GM19468 (cell line): Measurements from ENCODE around the gene ATXN7.

Source experiments
- ATAC-seq: cut with Tn5 transposase; IDR thresholded peaks from one replicate; pipeline ENCODE4 v1.9.1; 2021; ENCODE audit warnings: mild to moderate bottlenecking, moderate library complexity, moderate number of reproducible peaks; ENCODE audit not compliant: unreplicated experiment; ENCODE audit errors: extremely low read depth

ATXN7 gene

DNA sequence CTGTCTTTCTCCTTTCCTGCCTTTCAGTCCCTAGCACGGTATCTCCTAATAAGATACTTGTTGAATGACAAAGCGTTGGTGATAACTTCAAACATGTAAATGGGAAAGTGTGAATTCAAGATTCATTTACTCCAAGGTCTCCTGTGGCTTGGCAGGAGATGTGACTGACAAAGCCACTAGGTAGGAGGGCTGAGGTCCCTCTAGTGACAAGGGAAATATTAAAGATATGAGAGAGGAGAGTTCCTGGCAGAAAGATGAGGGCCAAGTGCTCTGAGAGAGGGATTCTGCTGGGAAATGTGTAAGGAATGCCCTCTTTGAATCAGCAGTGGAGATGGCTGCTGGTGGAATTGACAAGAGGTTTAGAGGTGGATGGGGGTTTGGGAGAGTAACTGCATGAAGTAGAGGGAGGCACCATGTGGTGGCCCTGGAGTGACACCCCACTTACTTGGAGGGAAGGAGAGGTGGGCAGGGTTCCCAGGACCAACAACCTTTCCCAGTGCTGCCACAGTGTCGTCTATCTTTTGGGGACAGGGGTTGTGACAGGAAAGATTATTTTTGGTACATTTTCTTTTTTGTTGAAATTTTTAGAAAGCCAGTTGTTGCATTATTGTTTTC lies 91.5 kb downstream of the ATXN7 start:
- no peak for ATAC-seq

DNA sequence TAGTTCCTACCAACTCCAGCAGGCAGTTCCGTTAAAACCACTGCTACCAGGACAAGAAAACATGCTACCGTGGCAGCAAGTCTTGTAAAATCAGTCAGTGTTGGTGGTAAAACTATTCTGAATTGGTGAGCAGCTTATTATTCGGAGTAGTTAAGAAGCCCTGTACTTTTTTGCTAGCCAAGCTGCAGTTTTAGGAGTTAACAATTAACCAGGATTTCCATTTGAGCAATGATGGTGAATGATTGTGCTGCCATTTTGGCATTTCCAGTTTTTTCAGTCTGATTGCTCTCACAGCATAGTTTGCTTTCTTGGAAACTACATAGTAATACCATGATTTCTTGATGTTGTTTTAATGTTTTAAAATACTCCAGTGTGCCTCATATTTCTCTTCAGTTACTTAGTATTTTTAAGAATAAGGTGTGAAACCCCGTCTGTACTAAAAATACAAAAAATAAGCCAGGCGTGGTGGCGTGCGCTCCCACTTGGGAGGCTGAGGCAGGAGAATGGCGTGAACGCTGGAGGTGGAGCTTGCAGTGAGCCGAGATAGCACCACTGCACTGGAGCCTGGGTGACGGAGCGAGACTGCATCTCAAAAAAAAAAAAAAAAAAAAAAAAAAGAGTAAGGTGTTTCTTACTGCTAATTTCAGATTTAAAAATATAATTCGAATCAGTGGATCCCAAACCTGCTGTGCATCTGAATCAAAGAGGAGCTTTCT lies 92.3 kb downstream of the ATXN7 start:
- no peak for ATAC-seq

DNA sequence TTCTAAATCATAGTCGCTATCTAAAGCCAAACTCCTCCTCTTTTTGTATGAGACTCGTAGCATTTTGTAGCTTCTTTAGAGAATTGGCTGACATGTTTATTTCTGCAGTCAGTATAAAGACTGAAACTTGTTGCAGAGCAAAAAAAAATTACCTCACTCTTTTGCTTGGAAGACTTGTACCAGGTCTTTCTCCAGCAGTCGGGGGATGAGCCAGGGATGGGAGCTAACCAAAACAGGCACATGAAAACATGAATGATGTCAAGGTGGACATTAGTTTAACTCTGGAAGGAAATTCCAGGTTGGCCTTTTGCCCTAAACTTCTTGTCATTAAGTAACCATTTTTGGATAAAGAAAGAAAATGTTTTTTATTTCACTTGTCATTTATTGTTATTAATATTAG lies 95.5 kb downstream of the ATXN7 start:
- ATAC-seq, result no peak

DNA sequence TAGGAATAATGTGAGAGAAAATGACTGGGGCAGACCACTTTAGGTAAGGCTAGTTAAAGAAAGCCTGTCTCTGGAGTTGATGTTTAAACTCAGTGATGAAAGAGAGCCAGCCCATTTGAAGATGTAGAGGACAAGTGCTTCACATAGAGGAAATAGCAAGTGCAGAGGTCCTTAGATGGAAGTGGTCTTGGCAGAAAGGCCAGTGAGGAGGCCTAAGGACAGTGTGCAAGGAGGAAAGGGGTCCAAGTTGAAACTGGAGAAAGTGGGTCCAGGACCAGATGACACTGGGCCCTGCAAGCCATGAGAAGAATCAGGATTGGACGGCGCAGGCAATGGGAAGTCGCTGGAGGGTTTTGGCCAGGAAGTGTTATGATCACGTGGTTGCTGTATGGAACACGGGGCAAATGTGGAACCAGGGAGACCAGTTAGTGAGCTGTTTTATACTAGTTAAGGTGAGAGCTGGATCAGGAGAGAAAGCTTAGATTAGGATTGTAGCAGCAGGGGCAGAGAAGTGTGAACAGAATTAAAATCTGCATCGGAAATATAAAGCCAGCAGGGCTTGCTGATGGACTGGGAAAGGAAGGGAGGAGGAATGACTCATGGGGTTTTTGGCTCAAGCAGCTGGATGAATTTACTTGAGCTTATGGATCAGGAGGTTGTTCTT lies 96.5 kb downstream of the ATXN7 start:
- no peak for ATAC-seq

DNA sequence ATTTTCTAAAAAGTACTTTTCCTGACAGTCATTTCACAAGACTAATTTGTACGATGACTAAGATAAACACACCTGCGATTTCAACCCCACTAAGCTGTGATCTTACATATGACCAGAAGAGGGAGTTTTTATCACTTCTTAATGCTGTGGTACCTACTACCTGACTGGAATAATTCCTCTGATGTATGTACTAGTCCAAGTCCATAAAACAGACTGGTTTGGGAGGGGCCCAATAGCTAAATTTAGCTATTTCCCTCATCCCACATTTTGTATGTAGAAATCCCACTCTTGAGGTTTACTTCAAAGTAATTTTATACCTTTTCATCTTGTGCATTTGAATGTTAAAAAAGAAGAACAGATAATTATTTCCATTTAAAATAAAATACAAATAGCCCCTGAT lies 98.2 kb downstream of the ATXN7 start:
- peak; percentile 97 for ATAC-seq

DNA sequence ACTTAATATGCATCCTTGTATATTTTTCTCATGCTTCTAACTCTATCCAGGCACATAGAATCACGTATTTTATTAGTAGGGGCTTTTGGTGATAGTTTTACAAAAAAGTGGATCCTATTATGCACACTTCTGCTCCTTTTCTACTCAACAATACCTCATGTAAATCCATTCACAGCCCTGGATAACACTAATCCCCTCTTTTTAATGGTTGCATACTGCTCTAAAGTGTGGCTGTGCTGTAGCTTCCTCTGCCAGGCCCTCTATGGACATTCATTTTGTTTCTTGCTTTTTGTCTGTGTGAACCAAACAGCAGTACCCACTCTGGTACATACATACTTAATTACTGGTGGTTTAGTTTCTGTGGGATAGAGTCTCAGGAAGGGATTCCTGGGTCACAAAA lies 99.8 kb downstream of the ATXN7 start:
- no peak for ATAC-seq

DNA sequence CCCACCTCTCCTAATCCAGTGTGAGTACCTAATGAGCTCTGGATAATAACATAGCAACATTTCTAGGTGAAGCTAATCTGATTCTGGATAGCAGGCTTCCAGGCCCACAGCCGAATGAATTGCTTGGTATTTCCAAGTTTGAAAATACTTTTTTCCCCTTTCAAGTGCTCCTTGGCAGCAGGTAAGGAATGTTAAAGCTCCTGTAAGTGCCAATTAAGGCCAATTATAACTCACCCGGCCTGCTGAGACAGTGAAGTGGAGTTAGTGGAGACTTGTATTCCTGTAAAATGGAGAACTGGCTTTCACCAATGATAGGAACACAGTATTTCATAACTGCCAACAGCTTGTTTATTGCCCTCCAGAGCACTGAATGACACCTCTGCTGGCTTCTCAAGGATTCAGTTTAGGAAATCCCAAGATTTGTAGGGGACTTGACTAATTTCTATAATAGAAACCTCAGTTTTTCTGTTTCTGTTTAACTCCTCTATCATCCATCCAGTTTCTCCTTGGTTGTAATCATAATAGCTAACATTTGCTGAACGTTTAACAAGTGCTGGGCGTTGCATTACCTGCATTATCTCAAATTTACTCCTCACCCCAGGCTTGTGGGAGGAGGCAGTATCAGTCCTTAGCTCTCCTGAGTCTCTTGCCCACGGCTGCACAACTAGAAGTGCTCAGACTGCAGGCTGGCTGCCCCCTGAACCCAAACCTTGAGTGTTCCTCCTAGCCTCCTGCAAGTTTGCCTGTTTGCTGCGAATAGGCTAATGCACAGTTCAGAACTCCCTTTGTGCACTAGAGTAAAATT lies 101.2 kb downstream of the ATXN7 start:
- no peak for ATAC-seq

DNA sequence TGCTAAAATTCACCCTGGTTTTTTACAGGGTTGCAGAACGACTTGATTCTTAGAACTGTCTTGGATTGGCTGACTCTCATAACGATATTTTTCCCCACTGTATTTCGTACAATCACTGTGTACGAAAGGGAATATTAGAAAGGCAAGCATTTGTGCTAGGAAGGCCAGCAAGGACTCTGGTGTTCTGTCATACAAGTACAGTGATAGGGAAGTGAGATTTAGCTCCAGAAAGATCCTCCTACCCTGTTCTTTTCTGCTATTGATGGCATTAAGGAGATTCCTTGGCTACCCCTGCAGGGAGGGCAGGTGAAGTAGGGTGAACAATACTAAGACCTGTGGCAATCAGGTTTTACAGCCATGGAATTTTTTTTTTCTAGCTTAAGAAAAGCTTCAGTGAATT lies 102.3 kb downstream of the ATXN7 start:
- ATAC-seq, result no peak

DNA sequence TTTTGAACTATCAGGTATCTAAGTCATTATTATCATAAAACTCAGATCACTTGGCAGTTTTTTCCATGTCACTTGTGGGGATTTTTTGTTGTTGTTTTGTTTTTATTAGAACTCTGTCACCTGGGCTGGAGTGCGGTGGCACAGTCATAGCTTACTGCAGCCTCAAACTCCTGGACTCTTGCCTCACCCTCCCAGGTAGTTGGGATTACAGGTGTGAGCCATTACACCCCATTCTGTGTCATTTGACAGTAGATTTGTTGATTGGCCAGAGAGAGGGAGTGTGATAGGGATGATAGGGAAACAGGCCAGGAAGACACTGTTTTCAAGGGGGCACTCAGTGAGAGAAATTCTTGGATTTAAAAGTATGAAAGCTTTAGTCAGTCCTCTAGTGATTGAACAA lies 103.2 kb downstream of the ATXN7 start:
- ATAC-seq, result no peak

DNA sequence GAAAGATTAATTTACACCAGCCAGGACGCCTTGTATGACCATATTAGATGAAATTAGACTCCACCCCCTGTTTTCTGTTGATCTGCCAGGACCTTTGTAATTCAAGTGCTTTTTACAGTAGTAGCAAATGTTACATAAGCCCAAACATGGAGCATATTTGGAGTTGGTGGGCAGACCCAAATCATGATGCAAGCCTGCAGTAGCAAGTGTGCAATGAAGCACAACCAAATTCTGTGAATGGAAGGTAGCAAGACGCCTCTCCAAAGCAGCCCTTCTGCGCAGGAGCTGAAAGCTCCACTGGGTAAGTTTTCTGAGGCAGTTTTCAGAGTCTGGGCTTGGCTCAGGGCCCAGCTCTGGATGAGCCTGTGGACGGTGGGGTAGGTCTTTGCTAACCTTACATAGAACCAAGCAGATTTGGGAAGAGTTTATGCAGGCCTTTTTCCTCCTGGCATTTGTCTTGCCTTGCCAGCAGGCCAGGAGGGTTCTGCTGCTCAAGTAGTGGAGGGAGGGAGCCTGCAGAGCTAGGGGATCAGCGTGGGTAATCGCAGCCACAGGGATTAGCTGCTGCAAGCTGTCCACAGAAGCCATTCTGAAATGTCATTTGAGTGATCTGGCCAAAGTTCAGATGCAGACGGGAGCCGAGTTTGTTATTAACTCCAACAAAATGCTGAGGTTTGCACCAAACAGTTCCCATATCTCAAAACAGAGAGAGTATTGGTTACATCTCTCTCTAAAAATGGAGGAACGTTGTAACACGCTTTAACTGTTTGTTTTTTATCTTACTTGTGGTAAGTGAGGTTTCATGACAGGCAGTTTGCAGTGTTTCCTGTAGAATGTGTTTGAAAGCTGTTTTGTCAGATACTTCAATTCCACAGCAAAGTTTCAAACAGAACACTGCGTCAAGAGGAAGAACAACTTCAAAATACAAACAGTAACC lies 104.3 kb downstream of the ATXN7 start:
- ATAC-seq, result peak; percentile 33

DNA sequence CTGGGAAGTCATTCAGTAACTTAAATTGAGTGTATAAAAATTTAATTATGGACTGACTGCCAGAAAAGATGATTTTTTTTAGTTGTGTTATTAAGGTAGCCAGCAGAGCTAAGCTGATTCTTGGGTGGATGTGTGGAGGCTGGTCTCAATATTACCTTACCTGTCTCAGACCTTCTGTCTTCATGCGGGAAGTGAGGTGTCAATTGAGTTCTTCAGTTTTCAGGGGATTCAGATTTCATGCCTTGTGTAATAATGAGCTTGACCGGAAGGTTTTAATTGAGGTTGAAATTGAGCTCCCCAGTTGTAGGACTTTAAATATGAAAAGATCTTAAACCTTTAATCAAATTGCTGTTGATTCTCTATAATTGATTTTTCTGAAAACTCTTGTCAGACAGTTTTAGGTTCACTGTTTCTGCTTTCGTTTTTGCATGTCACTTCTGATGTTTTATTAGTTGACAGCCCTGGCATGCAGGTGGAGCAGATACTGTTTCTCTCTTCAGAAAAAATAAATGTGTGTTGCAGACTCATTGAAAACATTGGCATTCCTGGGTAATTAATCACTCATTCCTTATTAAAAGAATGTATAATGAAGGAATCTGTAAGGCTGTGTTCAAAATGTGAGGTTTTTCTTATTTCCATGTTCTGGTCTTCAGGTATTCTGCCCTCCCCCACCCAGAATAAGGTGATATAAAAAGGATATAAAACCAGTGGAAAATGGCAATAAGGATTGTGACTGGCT lies 105.1 kb downstream of the ATXN7 start:
- no peak for ATAC-seq

DNA sequence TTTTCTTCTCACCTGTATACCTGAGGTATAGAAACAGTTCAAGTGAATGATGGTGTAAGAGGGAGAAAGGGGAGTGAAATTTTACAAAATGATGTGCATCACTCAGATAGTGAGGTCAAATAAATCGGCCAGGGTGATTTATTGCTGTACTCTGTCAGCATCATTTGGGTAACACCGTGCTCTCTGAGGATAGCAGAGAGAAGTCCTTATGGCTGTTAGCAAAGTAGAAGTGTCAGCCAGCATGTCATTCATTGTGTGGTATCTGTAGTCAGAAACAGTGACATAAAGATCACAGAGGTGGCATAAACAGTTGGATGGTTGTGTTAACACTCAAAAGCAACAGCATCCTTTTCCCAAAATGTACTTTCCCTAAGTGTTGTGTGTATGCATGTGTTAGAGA lies 106.2 kb downstream of the ATXN7 start:
- ATAC-seq, result no peak

DNA sequence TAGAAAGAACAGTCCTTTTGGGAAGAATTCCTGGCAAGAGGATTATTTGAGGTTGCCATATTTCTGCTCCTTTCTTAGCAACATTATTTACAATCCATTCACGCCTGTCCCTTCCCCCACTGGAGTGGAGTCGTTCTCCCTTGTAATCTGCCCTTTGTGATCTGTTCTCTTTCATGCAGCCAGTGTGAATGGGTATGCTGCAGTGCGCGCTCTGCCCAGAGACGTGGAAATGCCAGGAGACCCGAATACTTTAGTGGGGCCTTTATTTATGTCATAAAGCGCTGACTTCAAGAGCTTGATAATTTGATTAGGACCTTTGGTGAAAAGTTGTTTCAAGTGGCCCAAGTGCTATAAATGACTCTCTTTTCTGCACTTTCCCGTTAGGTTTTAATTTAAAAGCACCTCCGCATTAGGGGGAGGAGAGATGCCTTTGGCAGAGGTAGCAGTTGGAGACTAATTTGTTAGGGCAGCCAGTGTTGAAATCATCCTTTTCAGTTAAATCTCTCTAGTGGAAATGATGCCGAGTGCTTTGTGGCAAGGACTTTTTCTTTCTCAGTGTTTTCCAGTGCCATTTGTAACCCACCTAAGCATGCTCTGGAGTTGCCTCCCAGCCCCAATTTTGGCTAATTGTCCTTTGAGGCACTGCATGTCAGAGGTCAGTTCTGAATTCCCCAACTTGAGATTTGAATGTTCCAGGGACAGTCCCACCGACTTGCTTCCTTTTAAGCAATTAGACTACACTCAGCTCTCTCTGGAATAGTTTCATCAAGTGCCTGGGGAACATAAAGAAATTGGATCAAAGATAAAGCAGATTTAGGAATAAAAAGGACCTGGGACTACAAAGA lies 107.2 kb downstream of the ATXN7 start:
- no peak for ATAC-seq

DNA sequence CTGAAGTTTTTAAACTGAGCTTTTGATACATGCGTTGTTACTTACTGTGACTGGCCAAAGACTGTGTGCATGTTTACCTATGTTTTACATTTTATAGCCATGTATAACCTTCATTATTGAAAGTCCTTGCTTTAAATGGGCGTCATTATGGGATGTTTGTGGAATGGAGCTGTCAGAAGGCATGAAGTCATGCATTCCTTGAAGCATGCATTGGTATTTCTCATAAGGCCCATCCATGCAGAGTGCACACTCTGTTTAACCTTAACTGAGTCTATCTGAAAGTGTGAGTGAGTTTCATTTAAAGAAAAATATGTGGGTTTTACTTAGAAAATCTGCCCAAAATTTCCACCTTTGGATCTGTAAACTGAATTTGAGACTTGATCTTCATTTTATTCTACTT lies 108.5 kb downstream of the ATXN7 start:
- no peak for ATAC-seq

DNA sequence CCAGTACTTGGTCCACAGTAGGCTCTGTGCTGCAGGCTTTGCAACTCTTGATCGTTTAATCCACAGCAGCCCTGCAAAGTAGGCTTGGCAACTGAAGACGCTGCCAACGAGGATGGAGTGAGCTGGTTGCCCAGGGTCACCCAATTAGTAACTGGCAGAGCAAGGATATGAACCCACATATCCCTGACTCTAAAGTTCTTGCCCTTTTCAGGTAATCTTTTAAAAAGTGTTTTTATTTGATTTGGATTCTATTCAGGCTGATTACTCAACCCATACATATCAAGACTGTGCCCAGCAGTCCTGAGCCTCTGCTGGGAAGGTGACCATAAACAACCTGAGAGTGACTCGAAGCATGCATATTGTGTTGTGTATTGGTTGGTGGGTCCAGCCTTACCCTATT lies 109.3 kb downstream of the ATXN7 start:
- ATAC-seq, result no peak

DNA sequence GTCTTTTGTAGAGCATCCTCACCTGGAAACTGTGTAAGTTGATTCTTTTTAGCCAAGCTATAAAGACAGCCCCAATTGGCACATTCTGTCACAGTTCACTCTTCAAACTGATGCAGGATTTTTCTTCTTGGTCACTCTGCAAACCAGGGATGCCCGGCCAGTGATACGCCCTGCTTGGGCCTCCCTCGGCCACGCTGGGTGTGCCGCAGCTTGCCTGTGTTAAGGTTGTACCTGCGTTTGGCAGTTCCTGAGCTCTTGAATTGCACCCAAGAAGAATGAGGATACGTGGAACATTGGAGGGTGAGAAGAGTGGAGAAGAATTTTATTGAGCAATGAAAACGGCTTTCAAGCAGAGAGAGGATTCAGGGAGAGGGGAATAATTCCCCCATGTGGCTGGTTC lies 109.7 kb downstream of the ATXN7 start:
- no peak for ATAC-seq

DNA sequence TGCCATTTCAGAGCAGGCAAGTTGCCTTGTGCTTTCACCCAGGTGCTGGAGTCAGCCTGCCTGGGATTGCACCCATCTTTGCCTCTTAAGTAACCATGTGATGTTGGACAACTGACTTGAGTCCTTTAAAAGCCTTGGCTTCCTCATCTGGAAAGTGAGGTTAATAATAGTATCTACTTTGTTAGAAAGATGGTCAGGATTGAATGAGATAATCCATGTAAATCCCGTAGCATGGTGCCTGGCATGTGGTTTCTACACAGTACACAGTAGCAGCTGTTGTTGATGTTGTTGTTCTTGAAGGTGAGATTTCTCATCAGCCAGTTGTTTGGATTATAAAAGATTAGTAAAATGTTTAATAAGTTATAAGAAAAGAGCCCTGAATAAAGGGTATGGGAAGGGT lies 110.8 kb downstream of the ATXN7 start:
- ATAC-seq, result no peak

DNA sequence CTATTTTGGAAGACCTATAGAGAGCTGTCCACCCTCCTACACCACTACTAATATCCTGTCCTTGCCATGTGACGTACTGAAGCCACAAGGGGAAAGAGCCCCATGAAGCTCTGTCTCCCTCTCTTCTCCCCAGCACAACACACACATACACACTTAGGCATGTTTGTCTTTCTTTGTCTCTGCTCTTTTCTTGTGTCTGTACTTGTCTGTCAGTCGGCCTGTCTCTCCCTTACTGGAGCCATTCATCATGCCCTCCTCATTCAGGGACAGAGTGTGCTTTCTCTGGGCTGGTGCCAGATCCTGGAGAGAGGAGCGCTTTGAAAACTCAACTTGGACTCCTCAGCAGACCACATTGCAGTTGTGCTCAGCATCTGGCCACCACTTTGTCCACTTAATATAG lies 112.1 kb downstream of the ATXN7 start:
- ATAC-seq, result no peak
